Sigmoid colon (tissue), 7 donors: ENCODE data around the gene PRCD. TPM values are rescaled to one million over a fixed set of nuclear protein-coding genes. Genes with fewer than 3 reads are reported as not detected.
A peak's percentile ranks its signal among the peaks of the same experiment; 100 is the strongest.
"Not testable (repeated sequence)": the region's sequence is repeated elsewhere in the genome, so short reads cannot be mapped to it uniquely, and the experiment has no call there.

Source experiments
- DNase-seq: peaks from one replicate; pipeline ENCODE4 v3.0.0-alpha.2; 2019
- H3K27ac ChIP-seq, 4 donors: fragments of 200-600 bp; sonication (generic); one replicate each; pipeline ENCODE4 v1.5.1; 2016 to 2019; ENCODE audit warnings: mild to moderate bottlenecking in 1 of 4
- H3K27me3 ChIP-seq, 3 donors: fragments of 200-600 bp; sonication (generic); one replicate each; pipeline ENCODE4 v1.5.1; 2019; ENCODE audit warnings: mild to moderate bottlenecking in 1 of 3
- H3K36me3 ChIP-seq, 4 donors: fragments of 200-600 bp; sonication (generic); one replicate each; pipeline ENCODE4 v1.5.1; 2016 to 2019
- H3K4me1 ChIP-seq, 4 donors: fragments of 200-600 bp; sonication (generic); one replicate each; pipeline ENCODE4 v1.5.1; 2017 to 2019
- H3K4me3 ChIP-seq, 4 donors: fragments of 200-600 bp; sonication (generic); one replicate each; pipeline ENCODE4 v1.5.1; 2017 to 2019; ENCODE audit warnings: mild to moderate bottlenecking in 2 of 4, moderate library complexity in 1 of 4
- H3K9me3 ChIP-seq, 4 donors: fragments of 200-600 bp in 3 of 4; sonication (generic) in 3 of 4; one replicate each; pipeline versions ENCODE4 v1.5.1 to v1.6.1; 2013 to 2019
- CTCF ChIP-seq, 4 experiments: fragments of 450-650 bp in 3 of 4; fragments of 200-600 bp in 1 of 4; IDR thresholded peaks; one replicate each; pipeline ENCODE4 v1.5.1; 2016 to 2019; ENCODE audit warnings: antibody characterized with exemption in 4 of 4, mild to moderate bottlenecking in 3 of 4, moderate library complexity in 2 of 4
- EP300 ChIP-seq, 4 donors: sonication (generic); formaldehyde crosslinking; IDR thresholded peaks; one replicate each; pipeline ENCODE4 v1.6.1; 2017; ENCODE audit warnings: antibody characterized with exemption in 4 of 4
- POLR2A ChIP-seq, 2 donors: fragments of 450-650 bp; IDR thresholded peaks; one replicate each; pipeline ENCODE4 v1.6.1; 2016; ENCODE audit warnings: antibody characterized with exemption in 2 of 2, mild to moderate bottlenecking in 2 of 2, moderate library complexity in 2 of 2
- POLR2AphosphoS5 ChIP-seq, 4 donors: sonication (generic); formaldehyde crosslinking; IDR thresholded peaks; one replicate each; pipeline ENCODE4 v1.6.1; 2017; ENCODE audit warnings: antibody characterized with exemption in 4 of 4
- WGBS, 2 donors: extraction: QIAGEN DNeasy Blood & Tissue Kit; methylation state at CpG; one replicate each; pipeline ENCODE4 v1.1.7; 2013; 5-methylcytosine and 5-hydroxymethylcytosine counted together
- intact Hi-C: fragments of 100-400 bp; cut with DNase I; formaldehyde crosslinking; loops from one replicate; pipeline ENCODE4 v1.15.1; 2023
- polyA plus RNA-seq, 3 donors: library from polyadenylated mRNA; stranded (reverse); fragments of 200-250 nt; gene quantifications; one replicate each; pipeline ENCODE4 v1.2.3, GENCODE V29; 2013
- total RNA-seq, 4 donors: library from RNA; depleted of rRNA; stranded (reverse); fragments of >200 nt; gene quantifications; one replicate each; pipeline ENCODE4 v1.1.0, GENCODE V29; 2016
- donor health status: healthy with polysubstance abuse.
- donor health status: Bipolar disorder and iron deficiency.
- donor health status: healthy.

Gene PRCD
- total and polyA plus RNA-seq, 7 donors = 1.1 to 7.1 (median 5.3) TPM; not detected in 1

GRCh38 chr17:76556765-76557367 is 17.0 kb downstream of the PRCD start:
- TF ChIP-seq EP300 (IDR thresholded peaks at IDR 0.05) = no peak
- peak in 1 of 4 donors; percentile 10 for TF ChIP-seq POLR2AphosphoS5 (IDR thresholded peaks at IDR 0.05)
- H3K27me3 ChIP-seq = no peaks in the 10 kb centered on the region
- peaks cover 0 to 1% (median 0%) of the 10 kb centered on the region in 4 donors for H3K36me3 ChIP-seq
- DNase-seq = no peak
- intact Hi-C loops = loop anchor here (5.0 kb wide), 3 partner anchors 65 to 160 kb away; no protein-coding TSS in a partner anchor
- 14 to 27% methylated on average over 30 of the region's 30 CpGs for WGBS, 2 donors
- peaks cover 0 to 46% (median 46%) of the 10 kb centered on the region in 4 donors for H3K4me1 ChIP-seq
- H3K9me3 ChIP-seq = no peaks in the 10 kb centered on the region
- peak overlapping the region; percentile 84 to 95 (median 87) for H3K27ac ChIP-seq
- H3K4me3 ChIP-seq = peak overlapping the region; percentile 53 to 75 (median 68)

GRCh38 chr17:76557368-76558197 is 17.7 kb downstream of the PRCD start:
- H3K4me1 ChIP-seq = peaks cover 0 to 52% (median 51%) of the 10 kb centered on the region in 4 donors

GRCh38 chr17:76558198-76559095 is 18.6 kb downstream of the PRCD start:
- peak overlapping the region; percentile 84 to 95 (median 87) for H3K27ac ChIP-seq
- intact Hi-C loops = loop anchor here (5.0 kb wide), 3 partner anchors 64 to 159 kb away; no protein-coding TSS in a partner anchor
- H3K4me1 ChIP-seq = peaks cover 0 to 56% (median 54%) of the 10 kb centered on the region in 4 donors
- no peaks in the 10 kb centered on the region for H3K27me3 ChIP-seq
- H3K9me3 ChIP-seq = no peaks in the 10 kb centered on the region
- no peak for TF ChIP-seq POLR2AphosphoS5 (IDR thresholded peaks at IDR 0.05)
- peak in 1 of 4 experiments; percentile 31 for TF ChIP-seq CTCF (IDR thresholded peaks at IDR 0.05)
- DNase-seq = no peak
- WGBS, 2 donors = 1% methylated on average over 14 of the region's 14 CpGs
- peak overlapping the region; percentile 53 to 75 (median 68) for H3K4me3 ChIP-seq
- H3K36me3 ChIP-seq = peaks cover 0 to 6% (median 0%) of the 10 kb centered on the region in 4 donors

More at GRCh38 chr17:76557368-76558197, 17.7 kb downstream of the PRCD start:
- WGBS, 2 donors = 0 to 1% methylated on average over 55 of the region's 55 CpGs
- TF ChIP-seq CTCF (IDR thresholded peaks at IDR 0.05) (peak; percentile 43 to 72 (median 57)), POLR2A (IDR thresholded peaks at IDR 0.05) (peak; percentile 64 to 70), POLR2AphosphoS5 (IDR thresholded peaks at IDR 0.05) (peak; percentile 93 to 97 (median 95)), EP300 (IDR thresholded peaks at IDR 0.05) (peak in 1 of 4 donors; percentile 7)
- intact Hi-C loops = loop anchor here (5.0 kb wide), 3 partner anchors 65 to 160 kb away; no protein-coding TSS in a partner anchor
- H3K4me3 ChIP-seq = peak overlapping the region; percentile 53 to 75 (median 68)
- peaks cover 0 to 4% (median 0%) of the 10 kb centered on the region in 4 donors for H3K36me3 ChIP-seq
- H3K9me3 ChIP-seq = no peaks in the 10 kb centered on the region
- peak overlapping the region; percentile 84 to 95 (median 87) for H3K27ac ChIP-seq
- H3K27me3 ChIP-seq = no peaks in the 10 kb centered on the region
- peak; percentile 97 for DNase-seq

GRCh38 chr17:76559460-76559859 is 19.6 kb downstream of the PRCD start:
- intact Hi-C loops = loop anchor here (5.0 kb wide), 3 partner anchors 63 to 158 kb away; no protein-coding TSS in a partner anchor
- H3K27ac ChIP-seq = peak overlapping the region in 3 of 4 donors; percentile 27 to 60 (median 57)
- DNase-seq = not testable (repeated sequence)

More at GRCh38 chr17:76559460-76559859, 19.6 kb downstream of the PRCD start:
- Histone ChIP-seq H3K36me3 (peaks cover 0 to 12% (median 0%) of the 10 kb centered on the region in 4 donors), H3K4me1 (peaks cover 0 to 56% (median 54%) of the 10 kb centered on the region in 4 donors)
- H3K27me3 ChIP-seq, H3K9me3 ChIP-seq, H3K4me3 ChIP-seq: not testable (repeated sequence)
- WGBS, 2 donors = 87 to 89% methylated on average over 7 of the region's 7 CpGs
